Tibial nerve (tissue), 4 donors: ENCODE results near the gene ENTPD1. TPM values are rescaled to one million over a fixed set of nuclear protein-coding genes. Genes with fewer than 3 reads are reported as not detected.
A peak's percentile ranks its signal among the peaks of the same experiment; 100 is the strongest.
"Not testable (repeated sequence)": the region's sequence is repeated elsewhere in the genome, so short reads cannot be mapped to it uniquely, and the experiment has no call there.

Source experiments
- DNase-seq, 2 donors: peaks; one replicate each; pipeline ENCODE4 v3.0.0-alpha.2; 2019; ENCODE audit warnings: low spot score in 2 of 2
- H3K27ac ChIP-seq, 4 donors: fragments of 200-600 bp; sonication (generic) in 3 of 4; one replicate each; pipeline ENCODE4 v1.5.1; 2017 to 2019; ENCODE audit warnings: mild to moderate bottlenecking in 1 of 4
- H3K27me3 ChIP-seq, 2 donors: fragments of 200-600 bp; sonication (generic) in 1 of 2; one replicate each; pipeline versions ENCODE4 v1.5.1 to v1.6.0; 2017 to 2019
- H3K36me3 ChIP-seq, 3 donors: fragments of 200-600 bp; sonication (generic); one replicate each; pipeline ENCODE4 v1.5.1; 2018 to 2019
- H3K4me1 ChIP-seq, 4 donors: fragments of 200-600 bp; sonication (generic) in 3 of 4; one replicate each; pipeline ENCODE4 v1.5.1; 2017 to 2019
- H3K4me3 ChIP-seq, 4 donors: fragments of 200-600 bp; sonication (generic) in 3 of 4; one replicate each; pipeline ENCODE4 v1.5.1; 2017 to 2019; ENCODE audit warnings: mild to moderate bottlenecking in 1 of 4, moderate library complexity in 1 of 4
- H3K9me3 ChIP-seq, 4 donors: fragments of 200-600 bp; sonication (generic) in 3 of 4; one replicate each; pipeline ENCODE4 v1.5.1; 2017 to 2019
- CTCF ChIP-seq, 5 experiments: fragments of 200-600 bp in 3 of 5; fragments of 450-650 bp in 2 of 5; sonication (generic) in 3 of 5; IDR thresholded peaks; one replicate each; pipeline ENCODE4 v1.5.1; 2016 to 2019; ENCODE audit warnings: antibody characterized with exemption in 5 of 5, mild to moderate bottlenecking in 3 of 5, moderate library complexity in 2 of 5
- EP300 ChIP-seq, 2 donors: sonication (generic); formaldehyde crosslinking; IDR thresholded peaks; one replicate each; pipeline ENCODE4 v1.6.1; 2017; ENCODE audit warnings: antibody characterized with exemption in 2 of 2, mild to moderate bottlenecking in 1 of 2
- POLR2A ChIP-seq, 2 donors: fragments of 450-650 bp; IDR thresholded peaks; one replicate each; pipeline ENCODE4 v1.6.1; 2017; ENCODE audit warnings: antibody characterized with exemption in 2 of 2, mild to moderate bottlenecking in 2 of 2, moderate library complexity in 2 of 2
- WGBS, 2 donors: methylation state at CpG; one replicate each; pipeline ENCODE4 v1.1.5; 2018; 5-methylcytosine and 5-hydroxymethylcytosine counted together
- total RNA-seq, 4 donors: library from RNA; depleted of rRNA; stranded (reverse); fragments of >200 nt; gene quantifications; one replicate each; pipeline ENCODE4 v1.1.0, GENCODE V29; 2016

Gene ENTPD1
- total RNA-seq, 4 donors from 2014 or later = 12.6 to 33.0 (median 26.1) TPM

- H3K4me1 ChIP-seq = no peaks in the 10 kb centered on the region
- 66 to 72% methylated on average over 2 of the region's 2 CpGs for WGBS, 2 donors
- H3K36me3 ChIP-seq = peaks cover 0 to 13% (median 0%) of the 10 kb centered on the region in 3 donors
- H3K27me3 ChIP-seq = no peaks in the 10 kb centered on the region
- TF ChIP-seq EP300 (IDR thresholded peaks at IDR 0.05) = no peak
- no peak for TF ChIP-seq POLR2A (IDR thresholded peaks at IDR 0.05)
- TF ChIP-seq CTCF (IDR thresholded peaks at IDR 0.05) = no peak
- peak overlapping the region in 2 of 4 donors; percentile 1 to 45 for H3K27ac ChIP-seq
- no peaks in the 10 kb centered on the region for H3K9me3 ChIP-seq
- H3K4me3 ChIP-seq = no peak overlapping the region
- DNase-seq = no peak
These were observed 124.7 kb downstream of the ENTPD1 start for GRCh38 chr10:95880704-95881103.

- no peaks in the 10 kb centered on the region for H3K27me3 ChIP-seq
- H3K36me3 ChIP-seq = peaks cover 0 to 7% (median 0%) of the 10 kb centered on the region in 3 donors
- no peak for TF ChIP-seq POLR2A (IDR thresholded peaks at IDR 0.05)
- TF ChIP-seq EP300 (IDR thresholded peaks at IDR 0.05) = no peak
- TF ChIP-seq CTCF (IDR thresholded peaks at IDR 0.05) = no peak
- no peaks in the 10 kb centered on the region for H3K9me3 ChIP-seq
- no peak overlapping the region for H3K4me3 ChIP-seq
- H3K4me1 ChIP-seq = no peaks in the 10 kb centered on the region
- H3K27ac ChIP-seq = peak overlapping the region in 2 of 4 donors; percentile 1 to 45
- no peak for DNase-seq
These were observed 125.4 kb downstream of the ENTPD1 start for GRCh38 chr10:95881316-95881715.

GRCh38 chr10:95889830-95890229, 133.9 kb downstream of the ENTPD1 start:
- H3K9me3 ChIP-seq = no peaks in the 10 kb centered on the region
- no peak for TF ChIP-seq POLR2A (IDR thresholded peaks at IDR 0.05)
- no peak for TF ChIP-seq CTCF (IDR thresholded peaks at IDR 0.05)
- no peak for TF ChIP-seq EP300 (IDR thresholded peaks at IDR 0.05)
- no peak overlapping the region for H3K4me3 ChIP-seq
- no peak overlapping the region for H3K27ac ChIP-seq
- 73 to 85% methylated on average over 2 of the region's 2 CpGs for WGBS, 2 donors
- no peak for DNase-seq
- H3K4me1 ChIP-seq = no peaks in the 10 kb centered on the region
- peaks cover 0 to 52% (median 0%) of the 10 kb centered on the region in 3 donors for H3K36me3 ChIP-seq
- no peaks in the 10 kb centered on the region for H3K27me3 ChIP-seq

GRCh38 chr10:95896071-95896850, 140.3 kb downstream of the ENTPD1 start:
- Histone ChIP-seq H3K27ac (no peak overlapping the region), H3K27me3 (no peaks in the 10 kb centered on the region), H3K9me3 (no peaks in the 10 kb centered on the region), H3K36me3 (peaks cover 0 to 86% (median 0%) of the 10 kb centered on the region in 3 donors), H3K4me3 (no peak overlapping the region), H3K4me1 (no peaks in the 10 kb centered on the region)
- WGBS, 2 donors = 92 to 95% methylated on average over 4 of the region's 4 CpGs
- no peak for DNase-seq
- no peak for TF ChIP-seq POLR2A (IDR thresholded peaks at IDR 0.05)
- TF ChIP-seq CTCF (IDR thresholded peaks at IDR 0.05) = no peak
- TF ChIP-seq EP300 (IDR thresholded peaks at IDR 0.05) = no peak

- Histone ChIP-seq H3K4me1 (peaks cover 0 to 10% (median 0%) of the 10 kb centered on the region in 4 donors), H3K36me3 (peaks cover 0 to 26% (median 0%) of the 10 kb centered on the region in 3 donors)
- not testable (repeated sequence) for H3K4me3 ChIP-seq, H3K27me3 ChIP-seq, H3K27ac ChIP-seq, H3K9me3 ChIP-seq, DNase-seq
- WGBS, 2 donors = 95 to 96% methylated on average over 12 of the region's 12 CpGs
These were observed 150.1 kb downstream of the ENTPD1 start for GRCh38 chr10:95905897-95906580.
